Stimulated activated CD4-positive, alpha-beta T cell treated with anti-CD3 and anti-CD28 coated beads, Interleukin-1b, Interleukin-23, amount 100 ng/mL, for 48 hours (primary cell): ENCODE results near the gene SERPINA4.
"Not testable (repeated sequence)": the region's sequence is repeated elsewhere in the genome, so short reads cannot be mapped to it uniquely, and the experiment has no call there.

Source experiments
- DNase-seq: peaks from one replicate; pipeline ENCODE4 v3.0.0-alpha.2; 2020

The SERPINA4 gene

DNA sequence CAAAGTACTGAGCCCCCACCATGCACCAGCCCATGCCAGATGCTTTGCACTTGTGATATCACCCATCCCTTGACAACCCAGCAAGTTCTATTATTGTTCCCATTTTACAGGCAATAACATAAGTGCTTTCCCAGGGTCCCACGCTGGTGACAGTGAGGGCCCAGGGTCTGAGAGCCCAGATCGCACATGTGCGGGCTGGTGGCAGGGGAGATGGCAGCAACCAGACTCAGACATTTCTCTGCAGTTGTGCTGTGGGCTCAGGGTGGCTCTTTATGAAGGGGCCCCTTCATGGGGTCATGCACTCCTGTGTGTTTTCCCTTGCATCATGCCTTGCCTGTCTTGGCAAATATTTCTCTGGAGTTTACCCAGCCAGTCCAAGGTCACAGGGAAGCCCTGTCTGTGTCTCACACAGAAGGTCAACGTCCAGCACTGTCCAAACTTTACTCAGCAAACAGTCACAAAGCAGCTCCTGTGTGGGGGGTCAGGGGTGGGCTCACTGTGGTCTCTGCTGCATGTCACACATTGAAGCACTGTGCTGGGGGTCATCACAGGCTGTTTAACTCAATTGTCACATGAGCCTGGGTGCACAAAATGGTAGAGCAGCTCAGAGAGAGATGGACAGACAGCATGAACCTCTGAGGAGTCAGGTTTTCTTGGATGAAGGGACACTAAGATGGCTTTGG is 32.6 kb downstream of the SERPINA4 start:
- DNase-seq = no peak

DNA sequence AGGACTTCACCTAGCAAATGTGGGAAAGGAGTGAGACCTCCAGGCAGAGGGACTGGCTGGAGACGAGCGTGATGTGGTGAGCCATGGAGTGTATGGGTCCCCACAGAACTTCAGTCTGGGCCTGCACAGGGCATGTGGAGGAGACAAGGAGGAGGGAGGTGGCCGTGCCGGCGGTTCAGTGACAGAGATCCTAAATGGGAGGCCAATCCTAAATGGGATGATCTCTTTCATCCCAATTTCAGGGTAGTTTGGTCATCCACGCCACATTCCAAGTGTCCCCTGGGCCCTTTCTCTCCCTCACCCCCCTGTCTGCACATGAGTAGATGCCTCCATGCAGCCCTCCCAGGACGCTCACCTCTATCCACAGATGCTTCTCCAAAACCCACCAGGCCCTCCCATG is 33.2 kb downstream of the SERPINA4 start:
- no peak for DNase-seq

DNA sequence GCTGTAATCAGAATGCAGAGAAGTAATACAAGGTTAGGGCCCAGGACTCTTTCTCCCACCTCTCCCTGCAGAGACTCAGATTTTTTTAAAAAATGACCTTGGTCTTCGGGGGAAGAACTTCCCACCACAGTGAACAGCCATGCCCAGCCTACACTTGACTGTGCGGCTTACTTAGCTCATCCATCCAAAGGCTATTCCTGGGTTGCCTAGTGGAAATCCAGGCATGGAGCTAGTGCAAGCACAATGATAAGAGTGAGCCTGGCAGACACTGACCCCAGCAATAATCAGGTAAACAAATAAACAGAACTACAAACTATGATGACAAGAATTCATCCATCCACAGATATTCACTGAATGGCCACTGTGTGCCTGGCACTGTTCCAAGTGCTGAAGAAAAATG is 34.7 kb downstream of the SERPINA4 start:
- DNase-seq = no peak

DNA sequence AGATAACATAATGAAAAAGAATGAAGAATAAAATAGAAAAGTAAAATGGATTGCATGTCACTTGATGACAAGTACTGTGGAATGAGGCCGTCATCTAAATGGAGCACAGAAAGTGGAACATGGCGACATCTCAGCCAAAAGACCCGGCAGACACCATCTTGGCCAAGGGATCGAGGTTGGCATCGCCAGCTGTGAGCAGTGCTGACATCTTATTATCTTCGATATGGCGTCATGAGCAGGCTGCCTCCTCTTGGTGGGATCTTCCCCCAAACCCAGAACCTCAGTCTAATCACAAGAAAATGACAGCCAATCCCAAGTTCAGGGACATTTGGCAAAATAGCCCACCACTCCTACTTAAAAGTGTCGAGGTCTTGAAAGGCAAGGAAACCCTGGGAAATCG is 35.1 kb downstream of the SERPINA4 start:
- no peak for DNase-seq

DNA sequence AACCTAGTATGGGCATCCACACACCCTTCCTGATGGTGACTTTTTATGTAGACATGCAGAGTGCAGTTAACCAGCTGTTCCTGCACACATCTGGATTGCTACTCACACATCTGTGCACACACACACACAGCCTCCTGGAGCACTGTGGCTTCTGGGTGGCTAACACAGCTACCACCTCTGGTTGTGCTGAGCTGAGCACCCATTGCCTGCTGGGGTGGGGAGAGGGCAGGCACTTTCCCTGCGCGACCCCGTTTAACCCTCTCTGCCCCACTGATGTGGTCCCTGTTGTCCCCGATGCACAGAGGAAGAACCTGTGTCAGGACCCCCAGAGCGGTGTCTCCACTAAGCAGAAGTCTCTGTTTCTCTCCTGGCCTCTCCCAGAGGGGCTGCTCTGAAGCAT is 36.5 kb downstream of the SERPINA4 start:
- DNase-seq = no peak

DNA sequence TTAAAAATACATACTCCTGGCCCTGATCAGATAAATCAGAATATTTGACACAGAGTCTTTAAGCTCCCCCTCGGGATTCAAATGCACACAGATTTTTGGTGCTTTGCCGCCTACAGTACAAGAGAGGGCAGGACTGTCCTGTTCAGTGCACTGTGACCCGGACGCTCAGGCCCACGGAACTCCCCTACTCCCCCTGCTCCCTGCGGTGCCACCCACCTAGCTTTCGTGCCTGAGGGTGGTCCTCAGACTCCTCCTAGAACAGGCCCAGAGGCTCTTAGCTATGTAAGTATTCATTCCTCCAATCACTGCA is 37.2 kb downstream of the SERPINA4 start:
- no peak for DNase-seq

DNA sequence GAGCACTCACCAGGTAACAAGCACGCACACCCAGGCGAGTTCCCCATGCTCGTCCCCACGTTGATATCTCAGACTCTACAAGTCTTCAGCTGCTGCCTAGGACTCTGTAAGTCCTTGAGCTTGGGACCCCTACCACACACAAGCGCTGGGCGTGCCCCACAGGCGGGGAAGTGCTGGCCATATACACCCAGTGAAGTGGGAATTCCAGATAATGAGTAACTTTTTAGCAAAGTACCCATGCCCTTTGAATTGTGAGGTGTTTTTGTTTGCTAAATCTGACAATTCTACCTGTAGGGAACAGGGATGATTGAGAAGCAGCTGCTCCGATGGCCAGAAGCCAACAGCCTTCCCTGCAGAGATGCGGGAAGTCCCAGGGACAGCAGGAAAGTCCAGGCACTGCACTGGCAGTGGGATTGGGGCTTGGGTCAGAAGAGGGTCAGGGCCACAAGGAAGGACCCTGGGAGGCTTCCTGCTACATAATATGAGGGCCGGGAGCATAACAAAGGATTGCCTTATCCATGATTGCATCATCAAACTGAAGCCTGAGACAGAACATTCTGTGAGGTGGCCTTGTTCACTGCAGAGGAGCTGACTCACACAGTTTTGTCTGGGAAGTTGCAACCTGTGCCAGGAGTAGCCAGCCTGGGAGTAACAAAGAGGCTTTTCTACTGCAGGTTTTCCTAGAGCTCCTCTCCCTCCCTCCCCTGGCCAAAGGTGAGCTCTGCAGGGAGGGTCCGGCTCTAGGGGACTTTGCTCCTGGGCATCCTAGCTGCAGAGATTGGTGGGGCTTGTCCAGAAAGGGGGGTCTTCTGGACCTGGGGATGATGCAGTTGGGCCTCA is 37.8 kb downstream of the SERPINA4 start:
- no peak for DNase-seq

DNA sequence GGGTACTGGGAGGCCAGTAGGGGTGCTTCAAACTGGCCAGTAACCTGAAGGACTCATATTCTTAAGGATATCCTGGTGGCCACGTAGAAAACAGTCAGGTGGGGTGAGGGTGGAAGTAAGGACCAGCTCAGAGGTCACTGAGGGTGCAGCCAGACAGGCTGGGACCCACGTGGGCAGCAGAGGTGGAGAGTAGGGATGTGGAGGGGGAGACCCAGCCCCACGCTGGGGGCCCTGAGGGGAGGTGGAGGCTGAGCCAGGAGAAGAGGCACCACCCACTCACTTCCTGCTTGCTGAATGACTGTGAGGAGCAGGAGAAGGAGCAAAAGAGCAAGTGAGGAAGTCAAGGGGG is 38.4 kb downstream of the SERPINA4 start:
- DNase-seq = no peak

DNA sequence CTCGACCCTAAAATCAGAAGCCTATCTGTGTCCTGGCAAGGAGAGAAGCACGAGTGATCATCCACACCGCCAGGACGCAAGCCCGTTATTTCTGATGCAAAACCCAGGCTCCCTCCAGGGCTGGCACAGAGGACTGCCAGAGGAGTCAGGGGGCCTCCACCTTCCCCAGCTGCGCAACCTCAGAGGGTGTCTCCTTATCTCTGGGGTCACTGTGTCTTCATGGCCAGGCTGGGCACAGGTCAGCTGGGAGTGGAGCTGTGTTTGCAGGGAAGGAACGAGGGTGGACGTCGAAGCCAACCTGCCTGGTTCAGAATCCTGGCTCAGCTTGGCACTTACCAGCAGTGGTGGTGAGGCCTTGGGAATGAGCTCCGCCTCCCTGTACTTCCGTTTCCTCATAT is 38.9 kb downstream of the SERPINA4 start:
- DNase-seq = no peak

DNA sequence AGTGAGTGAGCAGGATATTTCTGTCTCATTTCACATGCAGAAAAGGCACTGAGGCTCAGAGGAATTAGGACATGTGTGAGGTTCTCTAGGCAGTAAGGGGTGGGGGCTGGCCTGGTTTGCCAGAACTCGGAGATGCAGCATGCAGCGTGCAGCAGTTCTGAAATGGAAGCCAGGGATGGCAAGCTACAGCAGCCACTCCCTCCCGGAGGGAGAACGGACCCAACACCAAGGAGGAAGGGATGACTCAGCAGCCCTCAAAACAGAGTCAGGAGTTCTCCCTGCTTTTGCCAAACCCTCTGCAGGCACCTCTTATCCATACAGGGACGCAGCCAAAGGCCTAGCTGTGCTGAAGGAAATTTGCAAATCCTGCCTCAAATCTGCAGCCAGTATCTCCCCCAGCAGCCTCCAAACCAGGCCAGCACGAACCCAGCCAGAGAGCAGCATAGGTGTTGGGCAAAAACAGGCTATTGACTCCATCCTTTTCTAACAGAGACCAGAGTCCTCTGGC is 40.7 kb downstream of the SERPINA4 start:
- DNase-seq = no peak

DNA sequence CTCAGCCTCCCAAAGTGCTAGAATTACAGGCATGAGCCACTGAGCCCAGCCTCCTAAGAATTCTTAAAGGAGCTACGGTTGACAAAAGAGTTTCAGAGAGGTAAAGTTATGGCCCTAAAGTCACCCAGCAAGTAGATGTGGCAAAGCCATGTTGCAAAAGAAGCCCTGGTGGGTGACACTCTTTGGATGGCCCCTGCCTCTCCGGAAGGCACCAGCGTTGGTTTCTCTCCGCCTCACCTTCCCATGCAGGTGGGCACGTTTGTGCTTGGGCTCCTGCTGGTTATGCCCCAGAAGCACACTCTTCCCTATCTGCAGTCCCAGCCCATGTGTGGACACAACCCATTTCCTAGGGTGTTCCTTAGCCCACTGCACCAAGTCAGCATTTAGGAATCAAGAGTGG is 41.5 kb downstream of the SERPINA4 start:
- DNase-seq = no peak

DNA sequence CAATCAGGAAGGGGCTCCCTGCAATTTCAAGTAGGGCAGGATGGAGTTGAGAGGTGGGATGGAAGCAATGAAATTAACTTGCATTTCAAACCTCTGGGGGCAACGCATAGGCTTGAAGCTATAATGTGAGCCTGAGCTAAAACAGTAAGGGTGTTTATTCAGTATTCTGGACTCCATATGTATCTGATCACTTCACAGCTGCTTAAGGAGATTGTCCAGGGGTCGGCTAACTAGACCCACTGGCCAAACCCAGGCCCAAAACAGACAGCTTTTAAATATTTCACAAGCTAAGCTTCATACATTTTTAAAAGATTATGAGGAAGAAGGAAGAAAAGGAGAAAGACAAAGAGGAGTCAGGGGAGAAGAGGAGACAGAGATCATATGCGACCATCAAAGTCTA is 44.1 kb downstream of the SERPINA4 start:
- no peak for DNase-seq

DNA sequence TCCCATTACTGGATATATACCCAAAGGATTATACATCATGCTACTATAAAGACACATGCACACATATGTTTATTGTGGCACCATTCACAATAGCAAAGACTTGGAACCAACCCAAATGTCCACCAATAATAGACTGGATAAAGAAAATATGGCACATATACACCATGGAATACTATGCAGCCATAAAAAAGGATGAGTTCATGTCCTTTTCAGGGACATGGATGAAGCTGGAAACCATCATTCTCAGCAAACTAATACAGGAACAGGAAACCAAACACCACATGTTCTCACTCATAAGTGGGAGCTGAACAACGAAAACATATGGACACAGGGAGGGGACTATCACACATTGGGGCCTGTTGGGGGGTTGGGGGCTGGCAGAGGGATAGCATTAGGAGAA is 47.7 kb downstream of the SERPINA4 start:
- DNase-seq = not testable (repeated sequence)

DNA sequence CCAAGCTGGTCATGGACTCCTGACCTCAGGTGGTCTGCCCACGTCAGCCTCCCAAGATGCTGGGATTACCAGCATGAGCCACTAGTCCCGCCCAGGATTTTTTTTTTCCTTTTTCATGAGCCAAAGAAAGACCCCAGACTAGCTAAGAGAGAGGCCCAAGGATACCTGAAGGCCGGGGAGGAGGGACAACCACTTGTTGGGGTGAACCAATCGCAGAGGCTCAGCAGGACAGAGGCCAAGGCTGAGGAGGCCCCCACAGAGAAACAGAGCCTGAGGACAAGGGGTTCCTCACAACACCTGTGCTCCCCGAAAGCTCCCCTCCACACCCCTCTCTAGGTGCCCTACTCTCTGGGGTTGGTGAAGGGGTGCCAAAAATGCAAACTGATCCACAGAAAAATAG is 49.9 kb downstream of the SERPINA4 start:
- DNase-seq = no peak

DNA sequence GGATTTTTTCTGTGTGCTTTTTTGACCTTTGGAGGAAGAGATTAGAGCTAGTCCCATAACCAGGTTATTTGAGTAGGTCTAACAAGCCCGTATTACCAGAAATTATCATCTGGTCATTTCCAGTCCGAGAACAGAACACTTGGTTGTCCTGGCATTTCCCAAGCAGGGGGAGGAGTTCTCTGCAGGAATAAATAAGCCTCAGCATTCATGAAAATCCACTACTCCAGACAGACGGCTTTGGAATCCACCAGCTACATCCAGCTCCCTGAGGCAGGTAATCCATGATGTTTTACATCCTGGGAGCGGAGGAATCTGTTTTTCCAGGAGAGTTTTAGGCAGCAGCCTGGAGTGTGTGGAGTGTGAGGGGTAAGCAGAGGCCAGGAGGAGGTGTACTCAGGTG is 50.9 kb downstream of the SERPINA4 start, which contains the start of gene SERPINA3:
TSS of gene SERPINA3 (plus strand) at position 218 of the 400 bp plus-strand sequence. CDS start 2,051 bp downstream, outside the sequence.
- no peak for DNase-seq

DNA sequence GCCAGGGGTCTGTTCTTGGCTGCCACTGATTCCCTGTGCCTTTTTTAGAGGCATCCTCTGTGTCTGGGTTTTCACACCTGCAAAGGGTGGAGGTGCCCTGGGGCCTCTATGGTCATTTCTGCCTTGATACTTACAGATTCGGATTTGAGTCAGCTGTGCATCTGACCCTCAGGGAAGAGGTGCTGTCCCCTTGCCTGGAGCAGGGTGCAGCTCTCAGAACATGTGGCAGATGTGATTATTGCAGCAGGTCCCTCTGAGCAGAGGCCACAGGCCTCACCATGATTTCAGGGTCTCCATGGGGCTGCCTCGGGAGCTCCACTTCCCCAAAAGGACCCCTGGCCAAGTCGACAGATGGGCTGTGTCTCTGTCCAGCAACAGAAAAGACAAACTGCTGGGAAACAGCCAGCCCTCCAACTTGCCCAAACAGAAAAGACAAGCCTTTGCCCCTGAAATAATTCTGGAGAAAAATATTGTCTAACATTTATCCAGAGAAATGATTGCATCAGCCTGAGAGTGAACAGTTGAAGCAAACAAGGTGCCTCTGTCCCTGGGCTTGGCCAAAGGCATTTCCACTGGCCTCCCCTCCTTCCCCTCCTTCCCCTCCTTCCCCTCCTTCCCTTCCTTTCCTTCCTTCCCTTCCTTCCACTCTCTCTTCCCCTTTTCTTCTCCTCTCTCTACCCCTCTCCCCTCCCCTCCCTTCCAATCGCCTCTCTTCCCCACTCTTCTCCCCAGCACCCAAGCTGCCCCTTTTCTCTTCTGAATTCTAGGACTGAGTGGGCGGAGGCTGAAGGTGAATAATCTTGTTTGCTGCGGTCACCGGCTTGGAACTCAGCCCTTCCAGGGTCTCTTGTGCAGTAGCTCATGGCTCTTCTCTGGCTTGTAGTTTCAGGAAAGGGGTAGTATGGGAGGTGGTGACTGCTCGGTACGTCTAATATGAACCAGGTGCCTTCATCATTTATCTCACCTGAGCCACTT is 51.6 kb downstream of the SERPINA4 start:
- no peak for DNase-seq

DNA sequence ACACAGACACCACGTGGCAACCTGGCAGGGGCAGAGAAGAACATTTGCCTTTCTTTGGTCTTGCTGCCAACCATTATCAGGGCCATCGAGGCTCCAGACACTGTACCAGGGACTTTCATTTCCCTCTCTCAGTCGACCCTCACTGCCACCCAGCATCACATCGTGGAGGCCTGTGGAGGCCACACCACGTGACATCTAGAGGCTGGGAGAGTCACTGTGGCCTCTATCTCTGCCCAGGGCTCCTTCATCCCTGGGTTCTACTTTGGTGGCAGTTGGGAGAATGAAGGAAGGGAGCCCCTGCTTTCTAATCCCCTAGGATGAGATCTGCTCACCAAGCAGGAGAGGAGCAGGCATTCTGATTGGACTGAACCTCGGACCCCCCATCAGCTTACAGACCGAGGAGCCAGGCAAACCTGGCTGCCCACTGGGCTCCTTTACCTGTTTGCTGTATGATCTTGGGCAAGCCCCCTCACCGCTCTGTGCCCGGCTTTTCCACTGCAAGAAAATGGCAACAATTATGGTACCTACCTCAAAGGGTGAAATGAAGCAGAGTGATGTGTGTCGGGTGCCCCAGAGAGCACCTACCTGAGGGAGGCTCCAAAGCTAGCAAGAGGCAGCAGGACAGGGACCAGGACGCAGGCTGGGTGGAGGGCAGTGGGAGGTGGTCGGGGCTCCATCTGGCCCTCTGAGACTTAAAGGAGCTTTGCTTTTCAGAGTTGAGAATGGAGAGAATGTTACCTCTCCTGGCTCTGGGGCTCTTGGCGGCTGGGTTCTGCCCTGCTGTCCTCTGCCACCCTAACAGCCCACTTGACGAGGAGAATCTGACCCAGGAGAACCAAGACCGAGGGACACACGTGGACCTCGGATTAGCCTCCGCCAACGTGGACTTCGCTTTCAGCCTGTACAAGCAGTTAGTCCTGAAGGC is 52.7 kb downstream of the SERPINA4 start:
- no peak for DNase-seq

DNA sequence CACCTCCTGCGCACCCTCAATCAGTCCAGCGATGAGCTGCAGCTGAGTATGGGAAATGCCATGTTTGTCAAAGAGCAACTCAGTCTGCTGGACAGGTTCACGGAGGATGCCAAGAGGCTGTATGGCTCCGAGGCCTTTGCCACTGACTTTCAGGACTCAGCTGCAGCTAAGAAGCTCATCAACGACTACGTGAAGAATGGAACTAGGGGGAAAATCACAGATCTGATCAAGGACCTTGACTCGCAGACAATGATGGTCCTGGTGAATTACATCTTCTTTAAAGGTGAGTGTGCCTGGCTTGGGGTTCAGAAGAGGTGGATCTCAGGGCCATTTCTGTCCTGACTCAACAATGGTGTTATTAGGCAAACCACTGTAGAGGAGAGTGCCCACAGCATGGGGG is 53.6 kb downstream of the SERPINA4 start:
- DNase-seq = no peak

DNA sequence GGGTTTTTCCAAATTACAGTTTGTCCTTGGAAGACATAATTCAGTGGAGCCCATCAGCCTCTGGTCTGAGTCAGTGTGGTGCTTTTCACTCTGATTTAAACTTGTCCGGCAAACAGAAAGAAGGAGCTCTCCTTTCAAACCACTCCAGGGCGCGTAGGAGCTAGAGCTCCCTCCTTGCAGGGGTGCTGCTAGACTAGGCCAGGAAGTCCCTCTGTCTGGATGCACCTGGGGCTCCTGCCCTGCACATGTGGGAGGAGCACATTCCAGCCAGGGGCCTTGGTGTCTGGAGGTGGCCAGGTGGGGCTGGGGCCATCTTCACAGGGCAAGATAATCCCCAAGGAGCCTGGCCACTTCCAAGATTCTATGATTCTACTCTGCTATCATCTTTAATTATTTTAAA is 54.0 kb downstream of the SERPINA4 start:
- DNase-seq = no peak

DNA sequence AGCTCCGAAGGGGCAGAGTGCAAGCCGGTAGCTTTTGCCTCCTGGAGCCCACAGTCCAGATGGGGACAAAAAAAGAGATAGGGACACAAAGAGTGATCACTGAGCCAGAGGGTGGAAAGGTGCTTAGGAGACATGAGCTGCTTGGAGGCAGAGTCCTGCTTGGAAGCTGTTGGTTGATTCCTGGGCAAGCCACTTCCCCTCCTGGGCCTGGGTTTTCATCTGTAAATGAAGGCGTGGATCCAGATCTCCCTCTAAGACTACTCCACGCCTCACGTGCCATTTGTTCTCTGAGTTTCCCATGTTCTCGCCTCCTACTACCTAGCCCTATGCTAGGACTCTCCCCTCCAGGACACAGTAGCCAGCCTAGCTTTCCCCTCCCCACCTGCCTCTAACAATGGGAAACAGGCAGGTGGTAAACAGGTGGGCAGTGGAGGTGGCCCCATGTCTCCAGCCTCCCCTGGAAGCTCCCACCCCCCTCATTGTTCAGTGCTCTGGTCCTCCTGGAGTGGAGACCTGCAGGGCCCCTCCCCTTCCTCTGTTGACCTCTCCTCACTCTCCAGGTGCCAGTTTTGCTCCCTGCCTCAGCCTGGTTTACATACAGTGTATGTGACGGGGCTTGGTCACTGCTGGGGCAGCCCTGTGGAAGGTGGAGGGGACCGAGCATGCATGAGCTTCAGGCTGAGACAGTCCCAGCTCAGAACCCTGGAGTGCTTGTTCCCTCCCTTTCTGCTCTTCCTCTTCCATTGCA is 54.8 kb downstream of the SERPINA4 start:
- DNase-seq = no peak

DNA sequence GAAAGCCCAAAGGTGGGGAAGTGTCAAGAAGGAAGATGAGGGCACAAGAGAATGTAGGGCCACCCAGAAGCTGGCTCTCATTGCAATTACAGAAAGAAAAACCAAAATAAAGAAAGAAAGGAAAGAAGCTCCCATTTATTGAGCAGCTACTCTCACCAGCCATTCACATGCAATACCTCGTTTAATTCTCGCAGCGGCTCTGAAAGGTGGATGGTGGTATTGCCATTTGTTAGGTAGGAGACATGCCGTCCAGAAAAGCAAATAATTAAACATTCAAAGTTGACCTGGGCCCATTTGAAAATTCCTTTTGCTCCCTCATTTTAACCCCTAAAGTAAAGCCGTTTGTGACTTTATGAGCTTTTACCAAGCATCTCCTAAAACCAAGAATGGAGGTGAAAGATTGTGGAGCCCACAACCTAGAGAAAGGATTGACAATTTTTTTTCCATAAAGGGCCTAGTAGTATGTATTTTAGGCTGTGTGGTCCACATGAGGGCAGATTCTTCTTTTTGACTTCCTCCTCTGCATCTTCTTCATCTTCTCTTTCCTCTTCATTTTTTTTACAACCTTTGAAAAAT is 56.2 kb downstream of the SERPINA4 start:
- no peak for DNase-seq
